Inflammatory macrophage treated with lipopolysaccharide for 4 hours (primary cell): ENCODE results near the gene NHERF1.
A peak's percentile ranks its signal among the peaks of the same experiment; 100 is the strongest.

Source experiments
- DNase-seq: peaks from one replicate; pipeline ENCODE4 v3.0.0-alpha.2; 2020

NHERF1 gene

DNA sequence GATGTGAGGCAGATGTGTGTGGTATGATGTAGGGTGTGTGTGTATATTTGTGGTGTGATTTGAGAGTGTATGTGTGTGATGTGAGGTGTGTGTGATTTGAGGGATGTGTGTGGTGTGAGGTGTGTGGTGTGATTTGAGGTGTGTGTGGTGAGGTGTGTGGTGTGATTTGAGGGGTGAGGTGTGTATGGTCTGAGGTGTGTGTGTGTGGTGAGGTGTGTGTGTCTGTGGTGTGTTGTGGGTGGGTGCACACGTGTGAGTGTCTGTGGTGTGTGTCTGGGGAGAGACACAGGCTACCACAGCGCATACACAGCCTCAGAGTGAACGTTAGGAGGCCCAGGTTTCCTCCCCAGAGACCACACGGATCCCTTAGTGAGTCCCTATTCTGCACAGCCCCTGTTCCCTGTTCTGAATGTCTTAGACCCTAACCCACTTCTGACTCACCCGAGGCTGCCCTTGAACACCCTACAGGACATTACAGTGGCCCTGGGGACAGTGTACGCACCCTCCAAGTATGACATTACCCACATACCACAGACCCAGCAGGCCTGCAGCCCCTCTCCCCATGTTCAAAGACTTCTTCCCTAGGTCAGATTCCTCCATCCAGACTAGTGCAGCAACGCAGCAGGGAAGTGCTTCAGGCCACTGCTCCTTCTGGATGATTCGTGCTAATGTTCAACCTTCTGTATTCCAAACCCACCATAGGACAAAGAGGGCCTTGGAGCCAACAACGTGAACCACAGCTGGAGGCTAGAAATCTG, 14.9 kb upstream of the NHERF1 start:
- DNase-seq: no peak

DNA sequence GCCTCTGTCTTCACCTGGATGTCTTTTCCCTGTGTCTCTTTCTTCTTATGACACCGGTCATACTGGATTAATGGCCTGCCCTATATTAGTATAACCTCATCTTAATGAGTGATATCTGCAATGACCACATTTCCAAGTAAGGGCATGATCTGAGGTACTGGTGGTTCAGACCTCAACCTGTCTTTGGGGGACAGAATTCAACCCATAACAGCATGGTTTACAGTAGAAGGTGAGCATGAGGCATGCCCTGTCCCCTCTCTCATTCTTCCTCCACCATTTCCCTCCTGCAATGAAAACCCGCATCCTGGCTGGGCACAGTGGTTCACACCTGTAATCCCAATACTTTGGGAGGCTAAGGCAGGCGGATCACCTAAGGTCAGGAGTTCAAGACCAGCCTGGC, 14.2 kb upstream of the NHERF1 start:
- no peak for DNase-seq

DNA sequence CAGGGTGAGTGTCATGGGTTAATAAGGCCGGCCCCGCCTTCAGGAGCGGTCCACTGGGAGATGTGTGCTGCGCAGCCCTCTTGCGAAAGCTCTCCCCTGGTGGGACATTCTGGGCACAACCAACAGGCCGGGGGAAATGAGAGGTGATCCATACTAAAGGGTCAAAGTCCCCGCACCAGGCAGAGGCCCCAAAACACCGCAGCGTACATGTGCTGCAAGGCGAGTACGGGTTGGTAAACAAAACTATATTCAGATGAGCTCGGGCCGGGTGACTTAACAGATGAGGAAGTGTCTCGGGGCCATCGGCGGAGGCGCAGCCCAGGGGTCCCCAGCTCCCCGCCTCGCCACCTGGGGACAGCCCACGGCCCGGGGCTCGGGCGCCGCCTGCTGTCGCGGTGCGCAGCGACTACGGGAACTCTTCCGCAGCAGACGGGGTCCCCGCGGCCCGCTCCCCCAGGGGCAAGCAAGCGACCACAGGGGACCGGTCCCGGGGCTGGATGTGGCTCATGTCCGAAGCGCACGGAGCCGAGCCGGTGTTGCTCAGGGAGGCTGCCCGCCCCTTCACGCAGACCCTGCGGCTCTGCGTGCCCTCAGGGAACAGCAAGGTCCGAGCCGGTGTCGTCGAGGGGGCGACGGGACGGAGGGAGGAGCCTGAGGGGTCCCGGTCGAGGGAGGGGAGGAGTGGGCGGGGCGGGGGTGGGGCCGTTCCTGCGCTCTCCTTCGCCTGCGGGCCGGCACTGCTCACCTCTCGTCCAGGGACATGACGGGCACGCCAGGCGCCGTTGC, 11.7 kb upstream of the NHERF1 start, which contains the start of gene RAB37:
Gene RAB37 (plus strand): TSS at position 744 of the 786 bp plus-strand sequence. CDS start 17 bp downstream, at position 761.
- peak; percentile 58 for DNase-seq

DNA sequence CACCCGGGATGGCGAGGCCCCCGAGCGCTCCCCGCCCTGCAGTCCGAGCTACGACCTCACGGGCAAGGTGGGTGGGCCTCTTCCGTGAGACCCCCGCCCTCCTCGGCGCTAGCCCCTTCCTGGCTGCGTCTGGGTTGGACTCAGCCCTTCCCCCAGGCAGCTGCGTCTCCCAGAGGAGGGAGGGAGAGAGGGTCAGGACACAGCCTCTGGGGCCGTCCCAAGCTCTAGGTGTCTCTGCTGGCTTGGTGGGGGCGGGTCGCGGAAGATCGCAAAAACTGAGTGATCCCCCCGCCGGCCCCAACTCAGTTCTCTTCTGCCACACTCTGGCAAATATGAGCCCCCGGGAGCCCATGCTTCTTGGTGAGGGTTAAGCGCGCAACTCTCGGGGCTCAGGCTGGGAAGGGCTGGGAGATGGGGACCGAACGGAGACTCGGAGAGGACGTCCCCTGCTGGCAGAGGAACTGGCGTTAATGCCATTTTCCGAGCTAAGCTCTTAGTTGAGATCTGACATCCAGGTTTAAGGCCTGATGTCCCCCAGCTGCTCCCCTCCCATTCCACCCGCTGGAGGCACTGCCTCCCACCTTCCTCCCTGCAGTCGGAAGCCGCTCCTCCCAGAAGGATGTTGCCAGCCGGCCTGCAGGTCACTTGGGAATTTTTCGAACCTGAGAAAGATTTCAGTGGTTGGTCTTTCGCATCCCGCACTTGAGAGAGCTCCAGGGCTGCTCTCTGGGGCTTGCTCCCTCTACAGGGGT, 11.0 kb upstream of the NHERF1 start:
- peak; percentile 62 for DNase-seq

DNA sequence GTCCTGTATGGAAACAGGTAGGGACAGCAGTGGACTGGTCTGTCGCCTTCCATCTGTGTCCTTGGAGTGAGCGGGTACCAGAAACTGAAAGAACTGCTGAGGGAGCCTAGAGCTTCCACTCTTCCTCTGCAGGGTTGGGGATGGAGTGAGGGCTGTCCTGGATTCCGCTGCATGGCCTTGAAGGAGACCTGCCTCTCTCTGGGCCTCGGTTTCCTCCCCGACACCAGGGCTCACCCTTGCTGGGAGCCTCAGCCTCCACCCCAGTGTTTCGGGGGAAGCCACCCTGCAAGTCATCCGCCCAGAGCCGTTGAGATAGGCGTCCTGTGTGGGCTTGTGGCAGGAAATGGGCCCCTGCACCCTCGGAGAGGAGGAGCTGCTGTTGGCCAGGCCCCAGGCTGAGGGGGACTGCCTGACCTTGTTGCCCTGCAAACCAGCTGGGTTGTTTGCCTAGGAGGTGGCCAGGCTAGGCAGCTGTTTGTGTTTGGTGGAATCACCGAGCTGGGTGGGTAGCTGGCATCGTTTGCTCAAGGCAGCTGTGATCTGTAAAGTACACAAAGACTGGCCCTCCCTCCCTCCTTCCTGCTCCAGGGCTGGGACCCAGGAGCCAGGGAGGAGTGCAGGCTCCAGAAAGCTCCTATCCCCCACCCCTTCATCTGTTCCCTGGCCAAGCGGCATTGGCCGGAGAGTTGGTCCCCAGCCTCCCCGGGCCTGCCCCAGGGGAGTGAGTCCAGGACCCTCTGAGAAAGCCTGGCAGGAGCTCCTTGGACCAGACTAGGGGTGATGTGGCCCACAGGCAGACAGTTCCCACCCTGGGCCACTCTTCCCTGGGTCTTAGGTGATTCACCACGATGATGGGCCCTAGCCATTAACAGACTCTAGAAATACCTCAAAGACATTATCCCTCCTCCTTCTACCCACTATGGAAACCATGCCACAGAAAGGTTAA, 10.1 kb upstream of the NHERF1 start:
- DNase-seq: peak; percentile 20

DNA sequence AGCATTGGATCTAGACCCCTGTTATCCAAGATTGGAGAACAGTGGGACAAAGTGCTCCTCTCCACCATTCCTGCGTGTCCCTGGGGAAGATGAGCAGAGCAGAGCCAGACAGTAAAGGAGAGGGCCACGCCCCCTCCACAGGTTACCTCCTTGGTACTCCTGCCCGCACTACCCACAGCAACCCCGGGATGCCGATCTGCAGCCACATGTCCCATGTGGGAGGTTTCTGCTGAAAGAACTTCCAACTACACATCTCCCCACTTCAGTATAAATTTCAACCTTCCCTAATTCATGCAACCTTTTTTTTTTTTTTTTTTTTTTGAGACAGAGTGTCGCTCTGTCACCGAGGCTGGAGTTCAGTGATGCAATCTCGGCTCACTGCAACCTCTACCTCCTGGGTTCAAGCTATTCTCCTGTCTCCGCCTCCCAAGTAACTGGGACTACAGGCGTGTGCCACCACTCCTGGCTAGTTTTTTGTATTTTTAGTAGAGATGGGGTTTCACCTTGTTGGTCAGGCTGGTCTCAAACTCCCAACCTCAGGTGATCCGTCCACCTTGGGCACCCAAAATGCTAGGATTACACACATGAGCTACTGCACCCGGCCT, 9.1 kb upstream of the NHERF1 start:
- no peak for DNase-seq

DNA sequence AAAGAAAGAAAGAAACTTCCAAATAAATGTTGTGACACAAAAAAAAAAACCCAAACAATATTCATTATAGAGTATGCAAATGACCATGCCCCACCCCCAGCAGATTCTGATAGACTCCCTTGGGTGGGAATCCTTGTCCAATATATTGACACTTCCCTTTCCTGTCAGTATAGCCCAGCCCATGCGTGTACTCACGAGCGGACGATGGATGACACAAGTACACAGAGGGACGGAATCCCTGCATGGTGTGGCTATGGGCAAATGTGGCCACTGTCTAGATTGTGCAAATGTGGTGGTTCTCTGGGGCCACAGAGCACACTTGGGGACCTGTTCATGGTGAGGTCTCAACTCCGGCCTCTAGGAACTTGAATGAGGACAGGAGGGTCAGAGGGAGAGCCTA, 8.3 kb upstream of the NHERF1 start:
- DNase-seq: peak; percentile 29

DNA sequence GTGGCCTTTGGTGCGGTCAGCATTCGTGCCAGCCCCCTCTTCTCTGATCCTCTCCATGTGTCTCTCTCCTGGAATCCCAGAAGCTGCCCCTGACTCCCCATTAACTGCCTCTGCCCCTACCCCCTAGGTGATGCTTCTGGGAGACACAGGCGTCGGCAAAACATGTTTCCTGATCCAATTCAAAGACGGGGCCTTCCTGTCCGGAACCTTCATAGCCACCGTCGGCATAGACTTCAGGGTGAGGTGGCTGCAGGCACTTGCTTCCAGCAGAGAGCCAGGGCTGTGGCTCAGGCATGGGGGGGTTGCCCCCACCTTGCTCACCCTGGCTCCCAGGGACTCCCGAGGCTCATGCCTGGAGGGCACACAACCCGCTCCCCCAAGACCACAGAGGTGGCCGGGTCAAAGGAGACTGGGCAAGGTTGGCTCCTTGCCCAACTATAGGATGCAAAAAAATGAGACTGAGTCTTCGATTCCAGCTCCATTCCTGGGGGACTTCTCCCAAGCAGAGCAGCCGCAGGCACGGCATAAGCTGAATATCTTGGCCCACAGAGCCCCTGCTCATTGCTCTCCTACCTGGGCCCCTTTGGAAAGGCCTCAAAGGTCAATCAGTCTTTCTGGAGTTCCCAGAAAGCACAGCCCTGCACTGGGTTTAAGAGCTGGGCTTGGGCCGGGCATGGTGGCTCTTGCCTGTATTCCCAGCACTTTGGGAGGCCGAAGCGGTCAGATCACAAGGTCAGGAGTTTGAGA, 7.6 kb upstream of the NHERF1 start:
- no peak for DNase-seq

DNA sequence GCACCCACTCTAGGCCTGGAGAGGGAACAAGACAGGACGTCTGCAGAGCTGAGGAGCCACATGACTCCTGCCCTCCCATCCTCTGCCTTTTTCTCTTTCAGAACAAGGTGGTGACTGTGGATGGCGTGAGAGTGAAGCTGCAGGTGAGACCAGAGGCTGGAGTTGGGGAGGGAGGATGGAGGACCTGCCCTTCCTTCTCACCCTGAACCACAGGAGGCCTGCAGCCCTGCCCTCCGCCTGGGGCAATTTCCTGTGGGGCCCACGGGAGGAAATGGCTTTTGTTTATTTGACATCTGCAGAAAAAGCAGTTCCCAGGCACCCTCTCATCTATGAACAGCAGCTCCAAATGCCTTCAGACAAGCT, 6.3 kb upstream of the NHERF1 start:
- DNase-seq: peak; percentile 9

DNA sequence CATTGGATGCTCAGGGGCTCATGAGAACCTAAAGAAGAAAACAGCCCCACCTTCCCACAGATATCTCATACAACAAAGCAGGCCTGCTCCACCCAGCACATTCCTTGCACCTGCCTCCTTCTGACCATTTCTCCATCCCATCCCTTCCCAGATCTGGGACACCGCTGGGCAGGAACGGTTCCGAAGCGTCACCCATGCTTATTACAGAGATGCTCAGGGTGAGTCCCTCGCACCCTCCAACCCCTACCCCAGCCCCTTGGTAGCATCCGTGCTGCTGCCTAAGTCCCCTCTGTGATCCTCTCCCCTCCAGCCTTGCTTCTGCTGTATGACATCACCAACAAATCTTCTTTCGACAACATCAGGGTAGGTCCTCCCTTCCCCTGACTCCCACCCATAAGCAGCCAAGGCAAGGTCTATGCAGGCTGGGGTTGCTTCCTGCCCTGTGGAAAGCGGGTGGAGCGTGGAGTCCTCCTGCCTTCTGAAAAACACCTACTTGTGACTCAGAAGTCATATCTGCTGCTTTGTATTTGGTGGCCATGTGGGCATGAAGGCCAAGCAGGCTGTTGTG, 5.4 kb upstream of the NHERF1 start:
- DNase-seq: no peak

DNA sequence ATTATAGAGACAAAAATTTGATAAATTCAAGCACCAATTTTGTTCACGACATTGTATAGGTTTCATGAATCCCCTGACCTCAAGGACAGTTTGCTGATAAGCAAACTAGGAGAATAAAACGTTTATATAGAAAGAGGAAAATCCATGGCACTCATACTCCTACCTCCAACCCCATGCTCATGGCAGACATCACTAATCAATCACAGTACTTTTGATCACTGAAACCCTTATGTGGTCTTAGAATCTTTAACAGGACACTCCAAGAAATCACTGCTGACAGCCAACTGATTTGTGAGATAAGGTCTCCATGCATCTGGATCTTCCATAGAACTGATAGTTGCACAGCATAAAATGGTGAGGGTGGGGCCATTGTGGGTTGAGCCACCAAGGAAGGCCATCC, 4.7 kb upstream of the NHERF1 start:
- DNase-seq: no peak

DNA sequence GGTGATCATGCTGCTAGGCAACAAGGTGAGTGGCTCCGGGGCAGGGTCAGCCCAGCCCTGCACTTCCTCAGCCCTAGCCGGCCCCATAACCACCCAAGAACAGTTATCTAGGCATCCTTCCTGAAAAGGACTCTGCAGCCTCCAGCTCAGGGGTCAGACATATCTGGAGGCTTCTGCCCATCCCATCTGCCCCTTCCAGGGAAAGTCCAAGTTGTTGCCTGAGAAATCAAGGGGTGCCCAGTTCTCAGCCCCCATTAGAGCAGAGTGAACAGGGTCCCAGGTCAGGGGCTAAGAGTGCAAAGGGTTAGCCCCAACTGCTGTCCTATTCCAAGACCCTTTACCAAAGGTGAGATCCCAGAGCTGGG, 4.1 kb upstream of the NHERF1 start:
- no peak for DNase-seq

DNA sequence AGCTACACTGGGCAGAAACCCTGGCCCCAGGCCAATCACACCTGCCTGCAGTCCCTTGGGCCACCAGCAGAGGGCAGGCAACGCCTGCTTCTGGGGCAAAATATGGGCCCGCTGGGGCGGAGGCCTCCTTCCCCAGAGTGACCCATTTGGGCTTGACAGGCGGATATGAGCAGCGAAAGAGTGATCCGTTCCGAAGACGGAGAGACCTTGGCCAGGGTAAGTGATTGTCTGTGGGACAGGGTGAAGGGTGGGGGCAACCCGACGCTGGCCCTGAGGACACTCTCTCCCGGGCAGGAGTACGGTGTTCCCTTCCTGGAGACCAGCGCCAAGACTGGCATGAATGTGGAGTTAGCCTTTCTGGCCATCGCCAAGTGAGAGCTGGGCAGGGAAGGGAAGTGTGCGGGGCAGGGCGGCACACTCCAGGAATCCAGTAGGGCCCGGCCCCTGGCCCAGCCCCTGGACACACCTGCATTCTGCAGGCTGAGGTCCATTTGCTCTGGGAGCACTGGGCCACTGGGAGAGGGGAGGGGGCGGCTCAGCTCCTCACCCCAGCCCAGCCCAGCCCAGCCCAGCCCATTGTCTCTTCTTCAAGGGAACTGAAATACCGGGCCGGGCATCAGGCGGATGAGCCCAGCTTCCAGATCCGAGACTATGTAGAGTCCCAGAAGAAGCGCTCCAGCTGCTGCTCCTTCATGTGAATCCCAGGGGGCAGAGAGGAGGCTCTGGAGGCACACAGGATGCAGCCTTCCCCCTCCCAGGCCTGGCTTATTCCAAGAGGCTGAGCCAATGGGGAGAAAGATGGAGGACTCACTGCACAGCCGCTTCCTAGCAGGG, 3.5 kb upstream of the NHERF1 start:
- peak; percentile 68 for DNase-seq

DNA sequence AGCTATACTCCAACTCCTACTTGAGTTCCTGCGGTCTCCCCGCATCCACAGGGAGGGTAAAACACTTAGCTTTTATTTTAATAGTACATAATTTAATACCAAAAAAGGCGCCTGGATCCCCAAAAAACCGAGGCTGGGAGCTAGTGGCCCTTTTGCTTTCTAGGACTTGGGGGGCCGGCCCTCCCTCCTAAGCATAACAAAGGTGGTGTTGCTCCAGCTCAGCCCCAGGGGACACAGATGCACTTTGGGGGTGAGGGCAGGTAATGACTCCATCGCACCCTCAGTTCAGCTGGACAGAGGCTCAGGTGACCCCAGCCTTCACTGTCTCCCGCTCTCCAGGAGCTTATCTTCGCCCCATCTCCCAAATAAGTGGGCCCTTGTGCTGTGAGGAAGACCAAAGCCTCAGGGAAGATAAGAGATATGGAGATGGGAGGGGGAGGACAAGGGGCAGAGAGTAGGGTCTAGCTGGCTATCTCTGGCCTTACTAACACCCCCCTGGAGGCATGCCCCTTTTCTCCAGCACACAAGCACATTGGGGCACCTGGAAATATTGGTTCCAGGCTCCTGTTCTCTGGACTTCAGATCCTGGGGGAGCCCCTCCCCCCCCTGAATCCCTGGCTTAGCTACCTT, 2.8 kb upstream of the NHERF1 start:
- DNase-seq: no peak

DNA sequence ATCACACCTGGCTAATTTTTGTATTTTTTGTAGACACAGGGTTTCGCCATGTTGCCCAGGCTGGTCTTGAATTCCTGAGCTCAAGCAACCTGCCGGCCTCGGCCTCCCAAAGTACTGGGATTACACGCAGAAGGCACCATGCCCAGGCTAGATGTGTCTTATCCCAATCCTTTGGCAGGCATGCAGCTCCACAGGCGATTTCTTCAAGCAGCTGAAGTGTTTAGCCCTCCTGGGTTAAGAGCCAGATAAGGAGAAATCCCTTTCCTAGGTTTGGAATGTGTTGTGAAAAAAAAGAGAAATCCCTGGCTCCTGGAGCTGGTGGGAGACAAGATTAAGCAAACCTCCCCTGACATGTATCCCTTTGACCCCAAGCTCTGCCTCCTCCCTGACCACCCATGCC, 2.1 kb upstream of the NHERF1 start:
- DNase-seq: no peak

DNA sequence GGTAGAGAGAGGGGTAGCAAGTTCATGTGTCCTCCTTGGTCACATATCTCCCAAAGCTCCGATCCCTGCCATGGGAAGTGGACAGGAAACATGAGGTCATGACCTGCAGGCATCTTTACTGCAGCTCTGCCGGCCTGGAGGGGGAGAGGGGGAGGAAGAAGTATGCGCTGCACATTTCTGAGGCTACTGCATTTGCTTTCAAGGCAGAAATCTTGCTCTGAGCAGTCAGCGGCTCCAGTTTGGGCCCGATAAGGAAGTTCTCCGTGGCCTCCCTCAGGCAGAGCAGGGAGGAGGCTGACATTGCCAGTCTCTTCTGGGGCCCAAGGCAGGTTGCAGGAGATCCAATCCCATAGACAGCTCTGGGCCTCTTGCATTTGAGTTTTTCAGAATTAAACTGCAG, 1.5 kb upstream of the NHERF1 start:
- peak; percentile 58 for DNase-seq

DNA sequence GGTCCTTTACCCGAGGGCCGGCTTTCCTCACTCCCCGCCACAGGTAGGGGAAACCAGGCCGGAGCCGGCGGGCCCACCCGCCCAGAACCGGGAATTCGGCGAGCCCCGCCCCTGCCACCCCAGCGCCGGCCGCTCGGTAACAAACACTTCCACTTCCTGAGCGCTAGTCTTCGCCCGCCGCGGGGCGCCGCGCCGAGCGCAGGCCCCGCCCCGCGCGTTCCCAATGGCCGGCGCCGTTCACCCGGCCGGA, 224 bp upstream of the NHERF1 start:
- no peak for DNase-seq

DNA sequence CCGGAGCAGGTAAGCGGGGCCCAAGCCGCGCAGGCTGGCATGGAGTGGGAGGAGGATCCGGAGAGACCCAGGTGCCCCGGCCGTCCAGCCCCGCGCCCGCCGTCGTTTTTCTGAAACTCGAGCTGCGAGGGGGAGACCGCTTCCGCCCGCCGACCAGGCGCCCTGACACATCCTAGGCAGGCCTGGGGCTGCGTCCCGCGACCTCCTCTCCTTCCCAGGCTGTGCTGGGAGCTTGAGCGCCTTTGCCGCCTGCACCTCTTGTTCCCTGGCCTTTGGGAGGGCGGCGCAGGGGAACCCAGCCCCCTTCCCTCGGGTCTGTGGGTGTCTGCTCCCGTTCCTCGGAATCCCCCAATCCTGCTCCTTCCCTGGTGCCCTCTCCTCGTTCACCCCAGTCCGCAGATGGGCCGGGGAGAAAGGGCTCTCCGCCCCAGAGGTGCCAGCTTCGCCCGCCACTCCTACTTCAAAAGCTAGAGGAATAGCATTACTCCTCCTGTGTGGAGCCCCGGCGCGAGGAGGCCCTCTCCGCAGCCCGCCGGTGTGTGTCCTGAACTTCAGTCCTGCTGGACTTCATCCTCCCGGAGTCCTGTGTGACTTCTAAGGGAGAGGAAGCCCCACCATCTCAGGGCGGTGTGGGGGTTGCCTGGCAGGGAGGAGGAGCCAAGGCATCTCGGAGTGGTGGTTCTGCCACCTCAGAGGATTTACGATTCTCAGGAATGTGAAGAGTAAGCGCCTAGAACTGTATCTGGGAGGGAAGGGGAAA, 1.0 kb downstream of the NHERF1 start:
- no peak for DNase-seq

DNA sequence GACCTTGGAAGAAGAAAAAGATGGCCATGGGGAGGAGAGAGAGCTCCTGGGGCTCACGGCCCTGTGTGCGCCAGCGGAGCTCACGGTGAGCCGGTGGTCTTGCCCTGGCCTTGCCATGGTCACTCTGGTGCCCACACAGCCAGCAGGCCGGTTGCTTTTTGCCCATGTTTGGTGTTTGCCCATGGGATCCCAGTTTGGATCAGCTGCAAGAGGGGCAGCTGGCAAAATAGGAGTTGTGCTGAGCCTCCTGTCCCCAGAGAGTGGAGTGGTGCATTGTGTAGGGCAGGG, 1.6 kb downstream of the NHERF1 start:
- no peak for DNase-seq
